Skin of body (tissue), 2 donors: Measurements from ENCODE around the gene TBC1D32. TPM values are rescaled to one million over a fixed set of nuclear protein-coding genes. Genes with fewer than 3 reads are reported as not detected.

Source experiments
- small RNA-seq: library from RNA; depleted of rRNA; stranded (forward); fragments of <200 nt; gene quantifications from one replicate; pipeline ENCODE3, GENCODE V24; 2014; ENCODE audit warnings: low replicate concordance
- total RNA-seq: library from RNA; depleted of rRNA; stranded (reverse); fragments of >200 nt; gene quantifications from one replicate; pipeline ENCODE4 v1.2.3, GENCODE V29; 2014

Gene TBC1D32
- total RNA-seq, 1 donor from 2014 or later = 37.8 TPM

Small RNA genes within 50 kb of the gene (small RNA-seq; reads per million reads assigned to genes)
- gene RF00019 (not detected), gene RNU6-1286P (not detected)

Other genes with a start within 250 kb of the TBC1D32 start
- gene GJA1, start 101.2 kb upstream of the TBC1D32 start, total RNA-seq = 431 TPM